NCI-H460 (cell line): ENCODE measurements around the gene EXOC3L4. TPM values are rescaled to one million over a fixed set of nuclear protein-coding genes. Genes with fewer than 3 reads are reported as not detected.
A peak's percentile ranks its signal among the peaks of the same experiment; 100 is the strongest.
"Not testable (repeated sequence)": the region's sequence is repeated elsewhere in the genome, so short reads cannot be mapped to it uniquely, and the experiment has no call there.

Experiments
- DNase-seq: peaks from one replicate; pipeline ENCODE4 v3.0.0-alpha.2; 2016; ENCODE audit warnings: low read depth; ENCODE audit errors: extremely low read depth
- total RNA-seq: library from RNA; depleted of rRNA; stranded (reverse); fragments of >200 nt; shearing (Covaris generic); gene quantifications from 2 replicates; pipeline ENCODE4 v1.2.3, GENCODE V29; 2014

EXOC3L4 gene
- total RNA-seq, 1 experiment from 2014 or later, result 0.72 TPM

DNA sequence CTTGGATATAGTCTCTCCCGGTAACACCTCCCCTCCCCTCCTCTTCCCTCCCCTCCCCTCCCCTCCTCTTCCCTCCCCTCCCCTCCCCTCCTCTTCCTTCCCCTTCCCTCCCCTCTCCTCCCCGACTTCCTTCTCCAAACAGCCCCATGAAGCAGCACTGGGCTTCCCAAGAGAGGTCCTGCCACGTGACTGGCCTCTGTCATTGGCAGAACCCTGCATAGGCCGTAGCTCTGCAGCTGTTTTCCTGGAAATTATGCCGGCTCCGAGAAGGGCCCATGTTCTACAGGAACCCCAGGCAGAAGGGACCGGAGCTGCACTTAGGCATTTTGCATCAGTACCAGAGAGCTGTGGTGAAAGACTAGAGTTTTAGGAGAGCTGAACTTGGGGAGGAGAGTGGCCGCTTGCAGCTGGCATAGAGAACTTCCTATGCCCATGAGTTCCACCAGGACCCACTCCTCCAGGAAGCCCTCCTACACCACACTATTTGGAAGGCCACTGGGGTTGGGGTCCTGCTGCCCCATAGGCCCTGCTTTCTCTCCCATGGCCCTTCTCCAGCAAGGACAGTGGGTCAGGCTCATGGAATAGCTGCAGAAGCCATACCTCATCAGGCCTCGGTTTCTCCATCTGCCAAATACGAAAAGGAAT is 23.6 kb downstream of the EXOC3L4 start:
- no peak for DNase-seq

DNA sequence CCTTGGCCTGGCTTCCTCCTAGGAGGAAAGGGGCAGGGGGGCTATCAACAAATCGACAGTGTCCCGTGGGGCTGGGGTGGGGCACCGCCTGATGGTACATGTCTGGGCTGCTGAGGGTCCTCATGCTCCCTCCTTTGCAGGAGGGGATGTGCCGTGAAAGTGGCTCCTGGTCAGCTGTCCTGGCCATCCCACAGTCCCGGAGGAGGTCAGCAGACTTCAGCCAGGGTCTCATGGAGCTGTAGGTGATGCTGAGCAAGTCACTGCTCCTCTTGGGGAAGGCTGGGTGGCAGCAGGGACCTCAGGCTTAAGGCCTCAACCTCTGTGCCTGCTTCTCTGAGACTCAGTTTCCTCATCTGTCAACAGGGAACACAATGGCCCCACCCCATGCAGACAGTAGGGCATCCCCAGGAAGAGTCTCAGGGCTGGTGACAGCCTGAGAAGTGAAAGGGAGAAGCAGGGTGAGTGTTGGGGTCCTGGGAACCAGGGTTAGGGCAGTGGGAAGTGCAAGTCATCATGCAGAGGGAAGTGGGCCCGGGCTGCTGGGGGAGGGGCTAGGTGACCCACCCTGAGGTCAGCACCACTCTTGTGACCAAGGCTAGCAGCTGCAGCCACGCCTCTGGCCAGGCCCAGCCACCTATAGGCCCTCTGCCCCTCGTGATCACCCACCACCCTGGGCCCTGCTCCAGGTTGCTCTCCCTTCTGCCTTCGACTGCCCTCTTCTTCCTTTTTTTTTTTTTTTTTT is 24.3 kb downstream of the EXOC3L4 start:
- no peak for DNase-seq

DNA sequence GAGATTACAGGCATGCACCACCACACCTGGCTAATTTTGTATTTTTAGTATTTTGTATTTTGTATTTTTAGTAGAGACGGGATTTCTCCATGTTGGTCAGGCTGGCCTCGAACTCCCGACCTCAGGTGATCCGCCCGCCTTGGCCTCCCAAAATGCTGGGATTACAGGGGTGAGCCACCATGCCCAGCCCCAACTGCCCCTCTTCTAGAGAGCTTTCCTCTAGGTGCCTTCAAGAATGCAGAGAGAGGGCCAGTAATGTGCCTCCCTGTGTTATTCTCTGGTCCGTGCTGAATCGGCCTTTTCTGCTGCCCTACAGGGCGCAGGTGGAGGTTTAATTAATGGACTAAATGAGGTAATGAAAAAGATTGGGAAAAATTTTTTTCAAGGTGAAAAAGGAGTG is 25.0 kb downstream of the EXOC3L4 start:
- DNase-seq, result not testable (repeated sequence)

DNA sequence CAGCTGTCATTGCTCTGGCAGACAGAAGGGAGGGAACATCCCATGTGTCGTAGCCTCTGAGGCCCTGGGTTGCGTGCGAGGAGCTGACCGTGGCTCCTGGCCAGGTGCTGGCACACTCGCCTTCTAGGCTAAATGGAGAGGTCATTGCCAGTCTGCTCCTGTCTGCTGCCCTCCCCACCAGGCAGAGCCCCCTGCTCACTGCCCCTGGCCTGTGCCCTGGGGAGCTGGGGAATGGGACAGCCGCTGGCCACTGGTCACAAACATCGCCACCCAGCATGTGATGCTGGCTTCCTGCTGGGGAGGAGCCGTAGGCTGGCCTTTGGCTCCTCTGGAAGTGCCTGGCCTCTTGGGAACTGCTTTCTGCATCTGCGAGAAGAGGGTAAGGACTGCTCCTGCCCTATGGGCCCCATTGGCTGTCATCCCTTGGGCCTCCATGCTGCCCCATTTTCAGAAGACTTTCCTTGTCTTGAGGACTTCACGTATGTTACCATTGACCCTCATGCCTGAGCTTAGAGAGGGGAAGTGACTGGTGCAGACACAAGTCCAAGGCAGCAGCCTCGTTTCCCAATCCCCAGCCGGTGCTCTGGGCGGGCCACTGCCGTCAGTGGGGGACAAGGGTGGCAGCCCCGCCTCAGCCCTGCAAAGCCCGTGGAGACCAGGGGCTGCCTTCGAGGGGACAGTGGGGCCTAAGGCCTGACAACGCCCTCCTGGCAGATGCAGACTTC is 26.8 kb downstream of the EXOC3L4 start:
- no peak for DNase-seq

DNA sequence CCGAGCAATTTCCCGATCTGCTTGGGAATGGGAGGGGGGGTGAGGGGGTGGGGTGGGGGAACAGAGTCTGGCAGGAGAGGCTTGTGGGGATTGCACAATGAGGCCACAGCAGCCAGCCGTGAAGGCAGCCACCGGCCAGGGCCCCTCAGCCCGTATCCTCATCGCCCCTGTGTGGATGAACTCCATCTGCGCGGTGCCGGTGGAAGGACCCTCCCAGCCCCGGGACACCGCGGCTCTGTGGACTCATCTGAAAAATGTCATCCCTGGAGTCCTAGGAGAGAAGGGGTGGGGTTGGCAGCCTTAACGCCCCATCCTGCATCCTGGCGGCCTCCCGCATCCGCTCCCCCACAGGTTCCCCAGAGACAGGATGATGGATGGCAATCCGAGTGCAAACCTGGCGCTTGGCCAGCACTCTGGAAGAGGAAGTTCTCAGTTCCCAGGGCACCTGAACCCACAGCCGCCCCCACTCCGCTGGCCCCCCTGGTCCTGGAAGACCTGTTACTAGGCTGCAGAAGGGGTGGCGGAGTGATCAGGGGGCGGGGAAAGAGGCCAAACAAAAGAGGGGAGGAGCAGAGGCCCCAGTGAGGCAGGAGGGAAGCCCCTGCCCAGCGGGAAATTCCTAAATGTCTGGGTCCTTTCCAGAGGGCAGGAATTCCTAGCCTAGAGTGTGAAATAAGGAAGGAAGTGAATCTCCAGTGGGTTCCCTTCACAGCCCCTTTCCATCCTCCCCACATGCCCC is 27.5 kb downstream of the EXOC3L4 start:
- peak; percentile 95 for DNase-seq

DNA sequence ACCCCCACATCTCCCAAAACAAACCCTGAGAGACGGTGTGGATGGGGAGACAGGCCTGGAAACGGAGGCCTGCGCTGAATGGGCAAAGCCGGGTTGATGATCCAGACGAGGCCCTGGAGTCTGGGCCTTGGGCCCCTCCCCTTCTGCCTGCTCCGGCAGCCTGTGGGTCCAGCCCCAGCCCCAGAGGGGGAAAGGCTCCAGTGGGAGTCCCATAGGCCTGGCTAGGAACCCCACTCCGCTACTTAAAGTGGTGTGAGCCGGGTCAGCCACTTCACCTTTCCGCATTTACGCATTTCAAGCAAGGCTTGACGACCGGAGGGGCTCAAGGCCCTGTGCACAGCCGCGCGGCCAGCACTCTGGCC is 28.0 kb downstream of the EXOC3L4 start:
- no peak for DNase-seq

DNA sequence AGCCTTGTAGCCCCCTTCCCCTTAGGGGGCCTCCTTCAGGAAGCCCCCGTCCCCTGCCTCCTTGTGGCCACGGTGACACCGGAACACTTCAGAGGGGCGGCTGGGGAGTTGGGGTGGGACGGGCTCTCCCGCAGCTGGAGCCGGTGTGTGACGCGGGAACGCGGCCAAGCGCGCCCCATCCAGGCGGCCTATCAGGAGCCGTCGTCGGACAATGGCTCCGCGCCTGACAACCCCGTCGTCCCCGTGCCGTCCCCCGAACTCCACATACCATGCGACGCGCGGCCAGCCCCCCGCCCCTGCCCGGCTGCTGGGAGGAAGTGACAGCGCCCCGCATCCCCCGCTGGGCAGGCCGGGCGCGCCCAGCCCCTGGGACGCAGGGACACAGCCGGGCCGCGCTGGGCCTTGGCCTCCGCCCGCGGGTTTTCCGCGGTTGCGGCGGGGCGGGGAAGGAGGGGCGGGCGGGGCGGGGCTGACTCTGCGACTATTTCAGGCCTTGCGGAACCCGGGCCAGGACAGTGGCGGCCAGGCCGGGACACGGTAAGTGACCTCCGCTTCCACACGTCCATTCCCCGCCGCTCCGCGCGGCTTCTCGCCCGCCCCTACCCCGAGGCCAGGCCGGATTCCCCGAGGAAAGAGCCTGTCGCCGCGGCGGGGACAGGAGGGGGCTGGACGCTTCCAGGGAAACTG is 28.6 kb downstream of the EXOC3L4 start, which contains the start of gene TNFAIP2:
Gene TNFAIP2 (plus strand): TSS at position 515 of the 687 bp plus-strand sequence. CDS start 2,997 bp downstream, outside the sequence.
- DNase-seq, result no peak

DNA sequence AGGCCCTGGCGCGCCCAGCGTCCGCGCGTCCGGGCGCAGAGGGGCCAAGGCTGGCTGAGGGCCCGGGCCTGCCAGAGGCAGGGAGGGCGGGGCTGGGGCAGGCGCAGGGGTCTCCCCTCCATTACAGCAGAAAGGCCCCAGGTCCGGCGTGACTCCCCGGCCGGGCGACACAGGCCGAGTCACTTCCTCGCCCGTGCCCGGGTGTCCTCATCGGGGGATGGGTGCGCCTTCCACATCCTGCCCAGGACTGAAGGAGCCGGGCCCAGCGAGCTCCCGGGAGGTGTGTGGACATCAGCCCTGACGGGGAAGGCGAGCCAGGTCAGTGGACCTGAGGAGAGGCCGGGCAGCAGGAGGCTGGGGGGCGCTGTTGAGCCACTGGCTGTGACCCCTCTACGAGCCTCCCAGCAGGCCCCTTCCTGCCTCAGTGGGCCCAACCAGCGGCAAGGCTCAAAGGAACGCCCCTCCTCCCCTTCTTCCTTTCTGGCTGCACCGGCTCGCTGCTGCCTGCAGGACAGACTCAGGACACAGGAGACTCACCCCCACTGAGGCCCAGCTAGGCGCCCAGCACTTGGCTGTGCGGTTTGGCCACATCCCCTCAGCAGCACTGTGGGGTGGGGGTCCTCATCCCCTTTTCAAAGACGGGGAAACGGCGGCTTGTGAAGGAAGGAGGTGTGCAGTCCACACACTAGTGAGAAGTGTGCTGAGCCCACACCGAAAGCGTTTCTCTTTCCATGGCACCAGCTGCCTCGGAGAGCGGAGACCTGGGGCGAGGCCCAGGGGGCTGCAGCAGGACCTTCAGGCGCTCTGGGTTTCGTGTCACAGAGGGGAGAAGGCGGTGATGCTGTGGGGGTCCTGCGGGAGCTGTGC is 29.3 kb downstream of the EXOC3L4 start:
- DNase-seq, result no peak

DNA sequence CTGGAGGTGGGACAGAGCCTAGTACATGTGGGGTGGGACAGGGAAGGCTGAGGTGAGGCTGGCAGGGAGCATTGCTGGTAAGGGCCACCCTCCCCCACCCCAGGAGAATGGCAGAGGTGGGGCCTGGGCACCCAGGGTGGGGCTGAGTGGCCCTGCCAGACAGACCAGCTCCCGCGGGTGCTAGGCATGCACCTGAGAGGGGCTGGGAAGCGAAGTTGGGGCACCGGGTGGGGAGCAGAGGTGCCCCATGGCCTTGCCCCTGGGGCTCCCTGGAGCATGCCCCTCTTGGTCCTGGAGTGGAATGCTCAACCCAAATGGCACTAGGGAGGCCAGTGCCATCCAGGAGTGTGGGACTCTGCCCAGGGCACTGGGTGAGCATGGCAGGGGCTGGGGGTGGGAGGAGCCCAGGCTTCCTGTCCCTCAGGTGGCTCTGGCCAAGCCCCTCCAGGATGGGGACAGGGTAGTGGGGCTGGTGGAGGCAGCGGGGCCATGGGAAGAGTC is 30.0 kb downstream of the EXOC3L4 start:
- no peak for DNase-seq

DNA sequence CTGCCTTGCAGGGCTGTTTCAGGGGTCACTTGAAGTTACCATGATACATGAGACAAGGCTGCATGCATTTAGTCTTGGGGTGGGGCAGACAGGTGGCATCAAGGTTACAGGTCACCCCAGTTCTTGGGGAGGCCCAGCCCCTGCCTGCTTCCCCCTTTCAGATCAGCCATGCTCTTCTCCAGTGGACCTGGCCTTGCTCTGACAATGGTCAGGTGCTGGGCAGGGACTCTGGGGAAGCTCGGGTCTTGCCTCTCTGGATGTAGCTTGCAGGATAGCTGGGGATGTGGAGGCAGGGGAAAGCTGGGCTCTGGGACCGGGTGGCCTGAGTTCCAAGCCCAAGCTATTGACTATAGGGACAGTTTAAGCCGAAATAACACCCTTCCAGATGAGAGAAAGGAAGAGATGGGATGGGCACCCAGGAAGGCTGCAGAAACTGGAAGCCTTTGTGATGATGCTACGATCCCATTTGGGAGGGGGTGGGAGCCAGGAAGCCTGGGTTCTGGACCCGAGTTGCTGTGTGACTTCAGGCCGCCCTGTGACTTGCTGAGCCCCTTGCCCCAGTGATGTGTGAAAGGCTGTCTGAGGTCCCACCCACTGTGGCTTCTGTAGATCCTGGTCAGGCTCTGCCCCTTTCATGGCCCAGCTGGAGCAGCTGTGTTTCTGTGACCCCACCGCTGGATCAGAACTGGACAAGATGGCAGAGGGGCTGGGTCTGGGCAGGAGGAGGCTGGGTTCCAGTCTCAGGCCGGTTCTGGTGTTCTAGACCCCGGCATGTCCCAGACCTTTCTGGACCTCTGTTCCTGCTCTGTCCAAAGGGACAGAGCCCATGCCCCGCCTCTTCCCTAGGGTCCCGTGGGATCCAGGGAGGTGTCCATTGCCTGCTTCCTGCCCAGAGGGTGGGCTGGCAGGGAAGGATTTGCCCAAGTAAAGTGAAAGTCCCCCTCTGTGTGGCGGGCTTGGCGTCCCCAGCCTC is 30.9 kb downstream of the EXOC3L4 start:
- no peak for DNase-seq

DNA sequence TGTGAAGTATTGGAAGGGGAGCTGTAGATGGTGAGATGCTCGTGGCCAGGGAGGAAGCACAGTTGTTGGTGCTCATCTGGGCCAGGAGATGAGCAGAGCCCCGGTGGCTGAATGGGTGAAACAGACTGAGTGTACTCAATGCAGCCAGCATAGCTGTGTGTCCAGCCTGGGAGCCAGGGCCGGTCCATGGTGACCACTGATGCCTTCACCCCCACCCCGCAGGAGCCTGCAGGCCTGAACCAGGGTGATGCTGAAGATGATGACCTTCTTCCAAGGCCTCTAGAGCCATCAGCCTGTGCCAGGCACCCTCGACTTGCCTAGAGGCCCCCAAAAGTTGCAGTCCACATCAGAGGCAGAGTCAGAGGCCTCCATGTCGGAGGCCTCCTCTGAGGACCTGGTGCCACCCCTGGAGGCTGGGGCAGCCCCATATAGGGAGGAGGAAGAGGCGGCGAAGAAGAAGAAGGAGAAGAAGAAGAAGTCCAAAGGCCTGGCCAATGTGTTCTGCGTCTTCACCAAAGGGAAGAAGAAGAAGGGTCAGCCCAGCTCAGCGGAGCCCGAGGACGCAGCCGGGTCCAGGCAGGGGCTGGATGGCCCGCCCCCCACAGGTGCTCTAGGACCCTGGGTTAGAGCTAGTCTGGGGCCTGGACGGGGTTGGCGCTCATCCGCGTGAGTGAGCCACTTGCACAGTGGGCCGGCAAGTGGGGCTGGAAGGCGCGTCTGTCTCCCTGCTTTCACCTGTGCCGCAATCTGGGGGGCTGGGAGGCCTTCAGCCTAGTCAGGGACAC is 31.8 kb downstream of the EXOC3L4 start:
- no peak for DNase-seq

DNA sequence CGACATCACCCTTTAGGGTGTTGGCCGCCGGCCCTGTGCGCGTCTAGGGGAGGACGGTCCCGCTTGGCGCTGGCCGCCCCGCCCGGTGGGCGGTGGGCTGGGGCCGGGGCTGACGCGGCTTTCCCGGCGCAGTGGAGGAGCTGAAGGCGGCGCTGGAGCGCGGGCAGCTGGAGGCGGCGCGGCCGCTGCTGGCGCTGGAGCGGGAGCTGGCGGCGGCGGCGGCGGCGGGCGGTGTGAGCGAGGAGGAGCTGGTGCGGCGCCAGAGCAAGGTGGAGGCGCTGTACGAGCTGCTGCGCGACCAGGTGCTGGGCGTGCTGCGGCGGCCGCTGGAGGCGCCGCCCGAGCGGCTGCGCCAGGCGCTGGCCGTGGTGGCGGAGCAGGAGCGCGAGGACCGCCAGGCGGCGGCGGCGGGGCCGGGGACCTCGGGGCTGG is 32.4 kb downstream of the EXOC3L4 start:
- no peak for DNase-seq

DNA sequence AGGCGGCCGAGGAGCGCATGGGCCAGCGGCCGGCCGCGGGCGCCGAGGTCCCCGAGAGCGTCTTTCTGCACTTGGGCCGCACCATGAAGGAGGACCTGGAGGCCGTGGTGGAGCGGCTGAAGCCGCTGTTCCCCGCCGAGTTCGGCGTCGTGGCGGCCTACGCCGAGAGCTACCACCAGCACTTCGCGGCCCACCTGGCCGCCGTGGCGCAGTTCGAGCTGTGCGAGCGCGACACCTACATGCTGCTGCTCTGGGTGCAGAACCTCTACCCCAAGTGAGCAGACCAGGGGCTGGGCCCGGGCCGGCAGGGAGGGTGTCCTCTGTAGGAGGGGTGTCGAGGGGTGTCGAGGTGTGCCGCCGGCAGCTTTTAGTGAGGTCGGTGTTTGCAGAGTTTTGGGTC is 32.8 kb downstream of the EXOC3L4 start:
- DNase-seq, result no peak

DNA sequence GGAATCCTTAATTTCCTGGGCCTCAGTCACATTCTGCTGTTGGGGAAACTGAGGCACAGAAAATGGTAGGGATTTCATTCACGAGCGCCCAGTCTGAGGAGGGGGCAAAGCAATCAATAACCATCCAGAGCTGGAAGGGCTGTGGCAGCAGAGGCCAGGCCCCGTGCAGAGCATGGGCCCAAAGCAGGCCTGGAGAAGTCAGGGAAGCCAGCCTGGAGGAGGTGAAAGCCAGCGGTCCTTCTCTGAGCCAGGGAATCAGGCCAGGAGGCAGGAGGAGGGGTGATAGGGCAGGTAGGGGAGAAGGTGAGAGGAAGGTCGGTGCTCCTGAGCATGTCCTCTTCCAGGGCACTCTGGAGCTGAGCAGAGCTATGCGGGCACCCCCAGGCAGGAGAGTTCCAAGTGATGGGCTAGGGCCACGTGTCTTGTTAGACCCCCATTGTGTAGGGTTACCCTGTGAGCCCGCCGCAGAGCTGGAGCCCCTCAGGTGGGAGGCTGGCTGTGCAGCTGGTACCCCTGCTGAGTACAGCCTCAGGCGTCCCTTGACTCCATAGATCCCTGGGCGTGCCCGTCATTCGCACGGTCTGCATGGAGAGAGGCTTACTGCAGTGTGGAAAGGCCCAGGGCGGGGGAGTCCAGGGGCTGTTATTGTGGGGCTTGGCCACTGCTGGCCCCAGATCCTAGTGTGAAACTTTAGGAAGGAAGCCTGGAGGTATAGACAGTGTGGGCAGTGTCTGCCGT is 33.5 kb downstream of the EXOC3L4 start:
- DNase-seq, result no peak

DNA sequence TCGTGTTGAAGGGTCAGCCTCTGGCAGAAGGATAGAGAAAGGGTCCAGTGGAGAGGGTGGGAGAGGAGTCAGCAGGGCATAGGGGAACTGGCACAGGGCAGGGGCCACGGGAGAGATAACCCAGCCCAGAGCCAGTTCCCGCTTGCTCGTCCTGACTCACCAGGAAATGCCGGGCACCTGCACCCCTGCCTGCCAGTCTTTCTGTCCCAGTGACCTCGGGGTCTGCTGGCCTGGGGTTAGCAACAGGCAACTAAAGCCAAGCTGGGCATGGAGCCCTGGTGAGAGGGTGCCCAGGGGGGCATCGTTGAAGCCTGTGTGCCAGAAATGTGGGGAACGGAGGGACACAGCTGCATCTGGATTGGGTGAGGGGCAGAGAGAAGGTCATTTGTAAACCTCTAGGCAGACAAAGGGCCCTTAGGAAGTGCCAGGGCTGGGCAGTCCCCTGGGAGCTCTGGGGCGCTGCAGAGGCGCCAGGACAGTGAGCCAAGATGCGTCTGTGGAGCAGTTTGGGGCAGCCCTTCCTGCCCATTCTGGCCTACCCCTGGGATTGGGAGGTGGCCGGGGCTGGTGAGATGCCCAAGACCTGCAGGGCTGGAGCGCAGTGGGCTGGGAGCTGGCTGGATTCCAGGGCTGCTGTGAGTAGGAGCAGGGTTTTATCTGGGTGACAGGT is 34.2 kb downstream of the EXOC3L4 start:
- DNase-seq, result no peak
